ENCODE results near the gene KRT4. TPM values are rescaled to one million over a fixed set of nuclear protein-coding genes. Genes with fewer than 3 reads are reported as not detected.

KRT4 gene
- total RNA-seq, 1 experiment from 2014 or later, result not detected

GRCh38 chr12:52792185-52793029, 21.5 kb downstream of the KRT4 start:
- no peak for DNase-seq (ENCODE audit: low read depth)

GRCh38 chr12:52791271-52792184, 22.4 kb downstream of the KRT4 start:
- no peak for DNase-seq (ENCODE audit: low read depth)

DNA sequence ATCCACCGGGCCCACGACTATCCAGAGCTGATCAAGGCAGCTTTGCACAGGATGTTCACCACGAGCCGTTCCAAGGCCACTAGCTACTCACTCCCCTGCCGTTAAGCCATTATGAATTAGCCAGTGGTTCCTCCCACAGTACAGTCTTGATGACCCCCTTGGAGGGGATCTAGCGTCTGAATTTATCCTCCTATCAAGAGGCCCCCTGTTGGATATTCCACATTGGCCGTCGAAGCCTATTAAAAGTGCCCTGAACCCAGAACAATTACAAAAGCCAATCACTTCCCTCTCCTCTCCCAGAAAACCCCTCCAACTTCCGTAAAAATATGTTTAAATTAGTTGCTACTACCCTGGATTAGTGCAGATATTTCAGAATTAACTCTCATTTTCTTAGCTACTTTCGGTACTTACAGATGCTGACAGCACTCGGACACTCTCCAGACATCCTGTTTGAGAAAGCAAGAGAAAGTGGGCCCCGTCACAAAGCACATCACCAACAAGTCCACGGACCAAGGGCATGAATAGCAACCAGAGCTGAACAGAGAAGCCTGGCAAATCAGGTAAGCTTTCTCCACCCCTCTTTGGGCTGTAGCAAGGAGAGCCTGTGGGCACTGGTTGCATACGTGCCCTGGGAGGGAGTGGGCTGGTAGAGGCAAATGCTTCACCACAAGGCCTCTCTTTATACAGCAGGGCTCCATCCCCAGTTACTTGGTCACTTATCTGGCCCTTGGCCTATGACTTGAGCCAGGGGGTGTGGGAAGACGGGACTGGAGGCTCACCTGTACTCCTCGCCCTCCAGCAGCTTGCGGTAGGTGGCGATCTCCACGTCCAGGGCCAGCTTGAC, 23.3 kb downstream of the KRT4 start:
- DNase-seq (ENCODE audit: low read depth), result no peak

GRCh38 chr12:52789637-52790426, 24.1 kb downstream of the KRT4 start:
- no peak for DNase-seq (ENCODE audit: low read depth)

DNA sequence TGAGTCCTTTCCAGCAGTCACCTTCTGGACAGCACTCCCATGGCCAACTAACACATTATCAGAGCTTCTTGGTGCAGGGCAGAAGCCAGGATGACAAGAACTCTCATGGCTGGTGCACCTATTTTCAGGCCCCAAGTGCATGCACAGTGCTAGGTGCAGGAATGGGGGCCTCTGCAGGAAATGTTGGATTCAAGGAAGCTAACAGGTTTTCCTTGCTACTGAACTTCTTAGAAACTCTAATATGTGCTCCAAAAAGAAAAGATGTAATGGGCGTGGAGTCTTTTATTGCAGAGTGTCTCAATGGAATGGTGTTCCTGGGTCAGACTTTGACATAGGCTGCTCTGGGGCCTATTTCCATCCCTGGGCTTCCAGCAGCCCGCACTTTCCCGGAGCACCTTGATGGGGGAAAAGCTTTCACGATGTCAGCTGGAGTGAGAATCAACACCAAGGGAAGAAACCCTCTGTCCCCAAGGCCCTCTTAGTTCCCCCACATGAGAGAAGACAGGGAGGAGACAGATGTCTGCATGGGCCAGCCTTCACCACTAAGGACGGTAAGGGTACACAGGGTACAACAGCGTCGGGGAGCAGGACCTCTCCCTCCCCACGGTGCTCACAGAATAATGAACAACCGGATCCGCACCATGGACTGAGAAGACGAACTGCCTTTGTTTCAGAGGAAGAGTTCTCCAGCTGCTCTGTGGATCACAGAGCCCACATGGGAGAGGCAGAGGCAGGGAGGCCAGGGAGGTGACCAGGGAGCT, 24.9 kb downstream of the KRT4 start:
- no peak for DNase-seq (ENCODE audit: low read depth)

GRCh38 chr12:52788192-52788875, 25.6 kb downstream of the KRT4 start:
- DNase-seq (ENCODE audit: low read depth), result no peak

GRCh38 chr12:52787324-52788191, 26.4 kb downstream of the KRT4 start:
- no peak for DNase-seq (ENCODE audit: low read depth)

- DNase-seq (ENCODE audit: low read depth), result no peak
These were observed 29.0 kb downstream of the KRT4 start for GRCh38 chr12:52784909-52785308.

GRCh38 chr12:52783563-52784316, 30.2 kb downstream of the KRT4 start:
- no peak for DNase-seq (ENCODE audit: low read depth)

DNA sequence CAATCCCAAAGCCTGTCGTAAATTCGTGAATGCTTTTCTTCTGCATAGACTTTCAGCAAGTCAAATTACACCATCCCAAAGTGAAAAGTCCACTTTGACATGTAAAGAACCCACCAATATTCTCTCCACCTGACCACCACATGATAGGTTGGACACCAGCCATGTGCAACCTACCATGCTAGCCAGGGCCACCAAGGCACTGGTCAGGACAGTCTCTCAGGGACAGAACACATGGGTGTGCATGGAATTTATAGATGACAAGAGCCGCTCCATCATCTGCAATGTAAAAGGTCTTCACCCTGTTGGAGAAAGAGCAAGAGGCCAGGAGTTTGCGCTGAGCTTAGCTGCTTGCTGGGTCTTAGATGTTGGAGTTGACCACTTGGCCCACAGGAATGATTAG, 31.4 kb downstream of the KRT4 start:
- DNase-seq (ENCODE audit: low read depth), result no peak

- DNase-seq (ENCODE audit: low read depth), result no peak
These were observed 32.4 kb downstream of the KRT4 start for GRCh38 chr12:52781399-52782082.

DNA sequence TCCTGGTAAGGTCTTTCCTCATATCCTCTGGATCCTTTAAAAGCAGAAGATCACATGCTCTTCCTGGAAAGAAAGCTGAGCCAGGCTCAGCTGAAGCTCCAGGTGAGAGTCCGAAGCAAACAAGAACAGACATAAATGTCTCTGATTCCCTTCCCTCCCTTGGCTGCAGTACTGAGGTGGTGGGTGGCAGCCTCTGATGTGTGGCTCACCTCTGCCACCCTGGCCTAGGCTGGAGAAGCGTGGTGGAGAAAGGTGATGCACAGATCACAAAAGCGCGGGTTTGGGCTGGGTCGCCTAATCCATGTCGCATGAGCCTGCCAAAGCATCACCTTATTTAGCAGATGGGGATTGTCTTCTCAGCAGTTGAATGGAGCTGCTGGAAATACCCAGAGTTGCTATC, 34.0 kb downstream of the KRT4 start:
- DNase-seq (ENCODE audit: low read depth), result no peak

GRCh38 chr12:52778833-52779232, 35.1 kb downstream of the KRT4 start:
- DNase-seq (ENCODE audit: low read depth), result no peak

GRCh38 chr12:52777566-52777965, 36.4 kb downstream of the KRT4 start:
- DNase-seq (ENCODE audit: low read depth), result no peak

- no peak for DNase-seq (ENCODE audit: low read depth)
These were observed 37.0 kb downstream of the KRT4 start, which contains the start of gene KRT76 for GRCh38 chr12:52776913-52777395. KRT76 (minus strand) TSS chr12:52777345; CDS start chr12:52777291, 54 bp downstream.

DNA sequence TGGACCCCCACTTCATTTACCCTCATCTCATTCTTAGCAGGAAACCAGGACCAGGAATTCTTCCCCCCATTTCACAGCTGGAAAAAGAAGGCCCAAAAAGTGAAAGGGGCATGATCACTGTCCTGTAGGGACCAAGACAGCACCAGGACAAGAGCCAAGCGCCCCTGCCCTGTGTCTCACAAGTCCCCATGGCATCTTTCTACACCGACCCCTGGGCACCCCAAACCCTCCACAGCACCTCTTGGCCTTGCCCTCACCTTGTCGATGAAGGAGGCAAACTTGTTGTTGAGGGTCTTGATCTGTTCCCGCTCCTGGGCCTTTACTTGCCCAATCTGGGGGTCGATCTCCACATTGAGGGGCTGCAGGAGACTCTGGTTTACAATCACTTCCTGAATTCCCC, 37.5 kb downstream of the KRT4 start:
- no peak for DNase-seq (ENCODE audit: low read depth)

DNA sequence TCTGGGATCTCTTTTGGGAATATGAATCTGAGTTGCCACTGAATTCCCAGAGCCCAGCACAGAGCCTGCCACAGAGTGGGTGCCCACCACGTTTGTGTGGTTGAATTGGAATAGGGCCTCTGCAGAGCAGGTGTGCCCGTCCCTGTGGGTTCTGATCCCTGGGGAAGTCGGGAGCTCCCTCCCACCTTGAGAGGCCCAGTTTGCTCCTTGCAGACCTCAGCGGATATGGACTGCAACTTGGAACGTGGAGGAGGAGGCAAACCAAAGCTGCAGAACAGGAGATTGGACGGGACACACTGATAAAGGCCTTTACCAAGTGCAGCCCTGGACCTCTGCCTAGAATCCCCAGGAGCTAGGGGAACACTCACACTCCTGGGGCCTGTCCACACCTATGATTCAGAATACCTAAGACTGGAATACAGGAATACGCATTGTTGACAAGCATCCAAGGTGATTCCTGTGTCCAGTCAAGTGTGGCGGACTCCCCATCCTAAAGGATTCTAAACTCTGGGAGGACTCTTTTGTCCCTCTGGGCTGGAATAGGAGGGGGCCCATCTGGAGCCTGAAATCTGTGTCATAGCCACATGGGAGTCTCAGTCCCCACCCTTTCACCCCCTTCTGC, 39.2 kb downstream of the KRT4 start:
- no peak for DNase-seq (ENCODE audit: low read depth)
